HG03575 (cell line): ENCODE measurements around the gene ABHD3.
"Not testable (repeated sequence)": the region's sequence is repeated elsewhere in the genome, so short reads cannot be mapped to it uniquely, and the experiment has no call there.

Experiments used
- ATAC-seq: cut with Tn5 transposase; IDR thresholded peaks from one replicate; pipeline ENCODE4 v1.9.1; 2021; ENCODE audit not compliant: unreplicated experiment, insufficient number of reproducible peaks, low FRiP score; ENCODE audit errors: extremely low read depth

ABHD3 gene, protein sequence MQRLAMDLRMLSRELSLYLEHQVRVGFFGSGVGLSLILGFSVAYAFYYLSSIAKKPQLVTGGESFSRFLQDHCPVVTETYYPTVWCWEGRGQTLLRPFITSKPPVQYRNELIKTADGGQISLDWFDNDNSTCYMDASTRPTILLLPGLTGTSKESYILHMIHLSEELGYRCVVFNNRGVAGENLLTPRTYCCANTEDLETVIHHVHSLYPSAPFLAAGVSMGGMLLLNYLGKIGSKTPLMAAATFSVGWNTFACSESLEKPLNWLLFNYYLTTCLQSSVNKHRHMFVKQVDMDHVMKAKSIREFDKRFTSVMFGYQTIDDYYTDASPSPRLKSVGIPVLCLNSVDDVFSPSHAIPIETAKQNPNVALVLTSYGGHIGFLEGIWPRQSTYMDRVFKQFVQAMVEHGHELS

GRCh38 chr18:21704603-21705364 lies at the start of gene ABHD3:
TSS of gene ABHD3 (minus strand) at chr18:21704774. CDS start at chr18:21704665, 109 bp downstream.
- peak; percentile 69 for ATAC-seq

DNA sequence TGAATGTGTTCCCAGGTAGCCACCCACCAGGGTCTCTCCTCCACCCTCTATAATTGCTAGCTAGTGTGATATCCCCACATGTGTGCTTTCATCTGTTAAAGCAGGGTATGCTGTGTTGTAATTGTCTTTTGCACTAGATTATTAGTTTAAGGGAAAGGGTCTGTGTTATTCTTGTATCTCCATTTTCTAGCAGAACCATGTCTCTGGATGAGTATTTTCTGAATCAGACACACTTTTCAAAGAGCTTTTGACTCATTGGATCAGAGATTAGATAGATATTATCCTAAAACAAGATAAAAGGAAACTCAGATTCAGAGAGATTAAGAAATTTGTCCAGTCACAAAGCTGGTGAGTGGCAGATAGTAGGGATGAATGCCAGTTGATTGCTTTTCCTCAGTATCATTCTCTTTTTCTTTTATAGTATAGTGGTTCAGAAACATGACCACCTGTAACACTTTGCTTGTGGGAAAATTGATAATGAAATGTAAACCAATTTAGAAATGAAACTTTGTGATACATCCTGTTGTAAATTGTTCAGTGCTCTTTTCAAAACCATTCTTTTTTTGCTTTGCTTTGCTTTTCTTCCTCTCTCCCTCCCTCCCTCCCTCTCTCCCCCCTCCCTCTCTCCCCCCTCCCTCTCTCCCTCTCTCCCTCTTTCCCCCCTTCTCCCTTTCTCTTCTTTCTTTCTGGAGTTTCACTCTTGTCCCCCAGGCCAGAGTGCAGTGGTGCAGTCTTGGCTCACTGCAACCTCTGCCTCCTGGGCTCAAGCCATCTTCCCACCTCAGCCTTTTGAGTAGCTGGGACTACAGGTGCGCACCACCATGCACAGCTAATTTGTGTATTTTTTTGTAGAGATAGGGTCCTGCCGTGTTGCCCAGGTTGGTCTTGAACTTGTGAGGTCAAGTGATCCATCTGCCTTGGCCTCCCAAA lies 43.5 kb upstream of the ABHD3 start:
- no peak for ATAC-seq

- ATAC-seq, result no peak
These were observed 42.7 kb upstream of the ABHD3 start for GRCh38 chr18:21747268-21747667.

GRCh38 chr18:21745231-21745630 lies 40.7 kb upstream of the ABHD3 start:
- no peak for ATAC-seq

- no peak for ATAC-seq
These were observed 38.7 kb upstream of the ABHD3 start for GRCh38 chr18:21743166-21743832.

- ATAC-seq, result no peak
These were observed 37.7 kb upstream of the ABHD3 start for GRCh38 chr18:21742315-21742687.

GRCh38 chr18:21741562-21742314 lies 37.2 kb upstream of the ABHD3 start:
- ATAC-seq, result no peak

DNA sequence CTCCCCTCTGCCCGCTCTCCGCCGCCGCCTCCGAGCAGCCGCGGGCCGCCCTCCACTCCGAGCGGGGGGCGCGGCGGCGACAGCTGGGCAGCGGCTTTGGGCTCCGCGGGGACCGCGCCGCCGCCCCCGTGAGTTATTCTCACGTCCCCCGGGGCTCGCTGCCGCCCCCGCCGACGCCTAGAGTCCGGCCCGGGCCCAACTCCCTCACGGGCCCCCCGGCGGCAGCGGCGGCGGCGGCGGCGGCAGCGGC lies 36.7 kb upstream of the ABHD3 start:
- ATAC-seq, result no peak

DNA sequence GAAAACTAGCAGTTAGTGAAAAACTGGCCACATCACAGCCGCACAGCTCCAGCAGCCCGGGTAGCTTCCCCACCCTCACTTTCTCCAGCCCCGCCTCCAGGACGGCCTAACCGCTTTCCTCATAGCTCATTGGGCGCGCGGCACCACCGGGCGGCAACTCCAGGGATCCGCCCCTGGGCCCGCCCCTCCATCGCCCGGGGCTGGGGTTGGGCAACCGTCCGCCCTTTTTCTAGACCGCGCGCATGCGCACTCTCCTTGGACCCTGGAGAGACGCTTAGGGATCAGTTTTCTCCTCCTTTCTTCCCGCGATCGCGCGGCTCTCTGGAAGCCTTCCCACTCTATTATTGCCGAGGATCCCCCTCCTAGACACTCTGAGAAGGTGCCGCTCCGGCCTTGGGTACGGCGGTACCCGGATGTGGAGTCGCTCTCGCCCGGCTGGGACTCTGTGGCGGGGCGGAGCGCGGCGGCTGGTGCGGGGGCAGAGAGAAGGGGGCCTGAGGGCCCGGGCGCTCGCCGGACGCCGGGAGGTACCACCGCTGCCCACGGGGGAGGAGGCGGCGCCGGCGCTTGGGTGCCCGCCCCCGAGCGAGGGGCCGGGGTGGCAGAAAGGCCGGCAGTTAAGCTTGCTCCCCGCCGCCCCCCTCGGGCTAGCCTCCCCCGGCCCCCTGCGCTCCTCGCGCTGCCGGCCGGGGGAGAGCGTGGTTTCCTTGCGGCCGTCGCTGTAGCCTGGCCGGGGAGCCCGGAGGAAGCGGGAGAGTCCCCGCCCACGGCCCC lies 36.2 kb upstream of the ABHD3 start, which contains the start of gene MIB1:
Gene MIB1, plus strand, starts transcription at position 255 of the 774 bp plus-strand sequence. CDS start 792 bp downstream, outside the sequence.
- ATAC-seq, result peak; percentile 70

- ATAC-seq, result peak; percentile 11
These were observed 35.3 kb upstream of the ABHD3 start for GRCh38 chr18:21739604-21740537.

- ATAC-seq, result not testable (repeated sequence)
These were observed 32.4 kb upstream of the ABHD3 start for GRCh38 chr18:21736926-21737325.

- ATAC-seq, result no peak
These were observed 31.0 kb upstream of the ABHD3 start for GRCh38 chr18:21735452-21736015.

DNA sequence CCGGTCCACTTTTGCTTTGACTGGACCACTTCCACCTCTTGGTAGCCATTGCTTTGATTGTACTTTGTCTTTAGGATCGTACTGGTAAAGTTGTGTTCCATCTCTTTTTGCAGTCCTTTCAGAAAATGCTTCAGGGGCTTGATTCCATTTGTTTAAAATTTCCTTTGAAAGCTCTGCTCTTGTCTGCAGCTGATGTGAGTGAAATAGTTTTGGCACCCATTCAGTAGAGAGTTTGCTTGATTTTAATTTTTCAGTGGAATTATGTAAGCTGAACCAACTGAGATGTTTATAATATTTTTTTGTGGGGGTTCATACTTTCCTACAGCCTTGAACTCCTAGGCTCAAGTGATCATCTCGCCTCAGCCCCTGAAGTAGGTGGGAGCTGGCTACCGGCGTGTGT lies 28.4 kb upstream of the ABHD3 start:
- no peak for ATAC-seq

GRCh38 chr18:21727702-21728101 lies 23.1 kb upstream of the ABHD3 start:
- ATAC-seq, result no peak

- ATAC-seq, result no peak
These were observed 20.6 kb upstream of the ABHD3 start for GRCh38 chr18:21725201-21725600.

GRCh38 chr18:21722687-21723086 lies 18.1 kb upstream of the ABHD3 start:
- ATAC-seq, result no peak
